Left lung (tissue), 10 donors: ENCODE data around the gene TINCR. TPM values are rescaled to one million over a fixed set of nuclear protein-coding genes. Genes with fewer than 3 reads are reported as not detected.

Experiments used
- ATAC-seq: fragments of 200-7000 bp; cut with Tn5 transposase; one replicate; pipeline ENCODE4 v1.9.1; 2020; ENCODE audit warnings: moderate library complexity
- DNase-seq, 4 donors: peaks; one replicate each; pipeline ENCODE4 v3.0.0-alpha.2; 2013 to 2020
- H3K27ac ChIP-seq, 2 donors: fragments of 200-600 bp; sonication (generic) in 1 of 2; one replicate each; pipeline versions ENCODE4 v1.5.0 to v1.8.0; 2020 to 2021
- H3K27me3 ChIP-seq, 2 donors: fragments of 200-600 bp; sonication (generic) in 1 of 2; one replicate each; pipeline versions ENCODE4 v1.5.0 to v1.8.0; 2020 to 2021
- H3K36me3 ChIP-seq, 2 donors: fragments of 200-600 bp; sonication (generic) in 1 of 2; one replicate each; pipeline versions ENCODE4 v1.5.0 to v1.8.0; 2020 to 2021
- H3K4me1 ChIP-seq, 2 donors: fragments of 200-600 bp; one replicate each; pipeline ENCODE4 v1.8.0; 2021
- H3K4me3 ChIP-seq, 2 donors: fragments of 200-600 bp; sonication (generic) in 1 of 2; one replicate each; pipeline versions ENCODE4 v1.5.0 to v1.8.0; 2020 to 2021; ENCODE audit warnings: mild to moderate bottlenecking in 1 of 2
- H3K9me3 ChIP-seq, 2 donors: fragments of 200-600 bp; sonication (generic) in 1 of 2; one replicate each; pipeline versions ENCODE4 v1.5.0 to v1.8.0; 2020 to 2021
- intact Hi-C, 2 donors: fragments of 100-400 bp; cut with DNase I; formaldehyde crosslinking; loops; one replicate each; pipeline versions ENCODE4 v1.11.2 to v1.14.2; 2022
- polyA plus RNA-seq, 6 donors: library from polyadenylated mRNA; unstranded; fragments of 120-200 nt; gene quantifications; one replicate each; pipeline ENCODE4 v1.2.1, GENCODE V29; 2013; ENCODE audit not compliant: insufficient read length in 6 of 6
- total RNA-seq, 2 donors: library from RNA; stranded (reverse); fragmentation: NEBNext Ultra II Directional; extraction: Animal tissue kit (Norgen Biotek cat#: 25700); gene quantifications; one replicate each; pipeline ENCODE4 v1.2.1, GENCODE V29; 2021
- TF ChIP-seq, protein P1 (sequence below), 2 donors: fragments of 200-600 bp; sonication (generic) in 1 of 2; IDR thresholded peaks; one replicate each; pipeline versions ENCODE4 v1.5.0 to v1.8.0; 2021; ENCODE audit warnings: antibody characterized with exemption in 2 of 2
- donor health status: DM: no; HTN: yes; CAD: no.
- donor health status: DM: no; HTN: no; CAD: no.

The TINCR gene
- total and polyA plus RNA-seq, 8 donors: 0.24 to 0.76 (median 0.61) TPM

GRCh38 chr19:5560156-5560555 lies 7.6 kb downstream of the TINCR start:
- peaks cover 0 to 11% of the 10 kb centered on the region in 2 donors for H3K9me3 ChIP-seq
- no peak overlapping the region for H3K4me3 ChIP-seq
- no peak overlapping the region for H3K27ac ChIP-seq
- no peaks in the 10 kb centered on the region for H3K36me3 ChIP-seq
- DNase-seq: no peak
- no peaks in the 10 kb centered on the region for H3K4me1 ChIP-seq
- ATAC-seq: no peak
- TF ChIP-seq, protein P1, sequence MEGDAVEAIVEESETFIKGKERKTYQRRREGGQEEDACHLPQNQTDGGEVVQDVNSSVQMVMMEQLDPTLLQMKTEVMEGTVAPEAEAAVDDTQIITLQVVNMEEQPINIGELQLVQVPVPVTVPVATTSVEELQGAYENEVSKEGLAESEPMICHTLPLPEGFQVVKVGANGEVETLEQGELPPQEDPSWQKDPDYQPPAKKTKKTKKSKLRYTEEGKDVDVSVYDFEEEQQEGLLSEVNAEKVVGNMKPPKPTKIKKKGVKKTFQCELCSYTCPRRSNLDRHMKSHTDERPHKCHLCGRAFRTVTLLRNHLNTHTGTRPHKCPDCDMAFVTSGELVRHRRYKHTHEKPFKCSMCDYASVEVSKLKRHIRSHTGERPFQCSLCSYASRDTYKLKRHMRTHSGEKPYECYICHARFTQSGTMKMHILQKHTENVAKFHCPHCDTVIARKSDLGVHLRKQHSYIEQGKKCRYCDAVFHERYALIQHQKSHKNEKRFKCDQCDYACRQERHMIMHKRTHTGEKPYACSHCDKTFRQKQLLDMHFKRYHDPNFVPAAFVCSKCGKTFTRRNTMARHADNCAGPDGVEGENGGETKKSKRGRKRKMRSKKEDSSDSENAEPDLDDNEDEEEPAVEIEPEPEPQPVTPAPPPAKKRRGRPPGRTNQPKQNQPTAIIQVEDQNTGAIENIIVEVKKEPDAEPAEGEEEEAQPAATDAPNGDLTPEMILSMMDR (IDR thresholded peaks at IDR 0.05): no peak
- H3K27me3 ChIP-seq: peaks cover 0 to 92% of the 10 kb centered on the region in 2 donors
- intact Hi-C loops: no loop called here

DNA sequence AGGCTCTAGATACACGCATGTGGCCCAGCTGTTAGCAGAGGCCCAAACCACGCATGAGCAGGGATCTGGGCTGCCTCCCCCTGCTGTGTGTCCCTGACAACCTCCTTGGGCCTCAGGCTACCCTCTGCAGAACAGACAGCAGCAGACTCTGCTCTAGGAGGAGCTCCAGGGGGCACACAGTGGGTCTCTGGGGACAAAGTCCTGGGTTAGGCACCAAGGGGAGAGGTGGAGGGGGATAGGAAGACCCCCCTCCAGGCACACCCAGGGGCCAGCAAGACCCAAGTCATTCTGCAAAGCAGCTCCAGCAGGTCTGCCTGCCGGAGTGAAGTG lies 8.0 kb downstream of the TINCR start:
- ATAC-seq (no peak), DNase-seq (no peak)
- no peaks in the 10 kb centered on the region for H3K4me1 ChIP-seq
- TF ChIP-seq, protein P1 (IDR thresholded peaks at IDR 0.05): no peak
- H3K27ac ChIP-seq: no peak overlapping the region
- H3K27me3 ChIP-seq: peaks cover 0 to 88% of the 10 kb centered on the region in 2 donors
- peaks cover 0 to 11% of the 10 kb centered on the region in 2 donors for H3K9me3 ChIP-seq
- H3K36me3 ChIP-seq: no peaks in the 10 kb centered on the region
- intact Hi-C loops: no loop called here
- H3K4me3 ChIP-seq: no peak overlapping the region

DNA sequence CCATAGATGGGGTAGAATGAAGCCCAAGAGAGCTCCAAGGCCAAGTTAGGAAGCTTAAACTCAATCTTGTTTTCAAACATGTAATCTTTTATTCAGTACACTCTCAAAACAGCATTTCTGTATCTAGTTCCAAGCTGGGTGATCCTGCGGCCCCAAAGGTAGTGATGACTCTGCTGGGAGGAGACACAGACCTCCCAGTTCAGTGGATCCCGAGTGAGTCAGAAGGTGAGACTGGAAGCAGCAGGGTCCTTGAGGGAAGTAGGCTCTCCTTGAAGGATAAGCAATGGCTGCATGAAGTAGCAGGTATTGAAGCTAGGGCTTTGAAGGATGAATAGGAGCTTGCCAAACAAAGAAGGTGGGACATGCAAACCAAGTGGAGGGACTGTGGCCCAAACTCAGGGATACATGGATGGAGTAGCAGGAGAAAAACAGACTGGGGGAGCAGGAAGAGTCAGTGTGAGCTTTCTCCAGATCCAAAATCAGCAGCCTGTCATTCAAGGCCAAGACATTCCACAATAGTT lies 9.6 kb downstream of the TINCR start:
- H3K4me1 ChIP-seq: no peaks in the 10 kb centered on the region
- ATAC-seq: no peak
- intact Hi-C loops: no loop called here
- DNase-seq: no peak
- H3K36me3 ChIP-seq: no peaks in the 10 kb centered on the region
- TF ChIP-seq, protein P1 (IDR thresholded peaks at IDR 0.05): no peak
- H3K27ac ChIP-seq: no peak overlapping the region
- H3K27me3 ChIP-seq: peaks cover 0 to 72% of the 10 kb centered on the region in 2 donors
- H3K9me3 ChIP-seq: peaks cover 0 to 11% of the 10 kb centered on the region in 2 donors
- H3K4me3 ChIP-seq: no peak overlapping the region

DNA sequence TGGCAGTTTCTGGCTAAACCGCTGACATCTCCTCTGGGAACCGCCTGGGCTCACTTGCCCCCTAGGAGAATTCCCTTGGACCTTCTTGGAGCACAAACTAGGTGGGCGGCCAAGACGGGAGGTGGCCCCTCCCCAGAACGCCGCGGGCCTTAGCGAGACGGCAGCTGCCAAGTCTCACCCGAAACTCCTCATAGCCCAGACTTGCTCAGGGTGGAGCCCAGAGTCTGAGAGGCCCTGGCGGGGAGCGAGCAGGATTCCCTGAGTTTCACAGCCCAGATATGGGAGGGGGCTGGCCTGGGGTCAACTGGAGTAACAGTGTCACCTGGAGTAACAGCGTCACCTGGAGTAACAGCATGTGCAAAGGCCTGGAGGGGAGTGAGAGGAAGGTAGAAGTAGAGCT lies 10.1 kb downstream of the TINCR start:
- peak; percentile 50 for ATAC-seq
- H3K27ac ChIP-seq: no peak overlapping the region
- intact Hi-C loops: no loop called here
- no peaks in the 10 kb centered on the region for H3K36me3 ChIP-seq
- no peak overlapping the region for H3K4me3 ChIP-seq
- no peaks in the 10 kb centered on the region for H3K4me1 ChIP-seq
- TF ChIP-seq, protein P1 (IDR thresholded peaks at IDR 0.05): no peak
- peaks cover 0 to 67% of the 10 kb centered on the region in 2 donors for H3K27me3 ChIP-seq
- H3K9me3 ChIP-seq: peaks cover 0 to 11% of the 10 kb centered on the region in 2 donors
- peak in 1 of 4 donors; percentile 67 for DNase-seq

DNA sequence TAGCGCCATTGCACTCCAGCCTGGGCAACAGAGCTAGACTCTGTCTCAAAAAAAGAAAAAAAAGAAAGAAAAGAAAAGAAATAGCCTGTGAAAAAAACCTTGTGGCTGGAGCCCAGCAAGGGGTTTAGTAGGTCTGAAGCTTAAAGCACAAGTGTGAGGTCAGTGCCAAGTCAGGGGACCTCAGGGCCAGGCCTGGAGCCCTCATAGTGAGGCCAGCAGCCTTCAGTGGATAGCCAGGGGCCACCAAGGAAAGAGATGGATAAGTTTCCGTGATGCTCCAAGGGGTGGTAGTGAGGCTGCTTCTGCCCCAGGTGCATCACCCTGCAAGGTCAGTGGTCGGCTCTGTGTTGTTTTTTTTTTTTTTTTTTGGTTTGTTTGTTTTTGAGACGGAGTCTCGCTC lies 12.9 kb downstream of the TINCR start:
- DNase-seq (no peak), ATAC-seq (no peak)
- TF ChIP-seq, protein P1 (IDR thresholded peaks at IDR 0.05): no peak
- intact Hi-C loops: no loop called here
- Histone ChIP-seq H3K9me3 (no peaks in the 10 kb centered on the region), H3K36me3 (no peaks in the 10 kb centered on the region), H3K27ac (no peak overlapping the region), H3K27me3 (peaks cover 0 to 38% of the 10 kb centered on the region in 2 donors), H3K4me1 (no peaks in the 10 kb centered on the region), H3K4me3 (no peak overlapping the region)
